PC-3 (cell line): ENCODE measurements around the gene PLEKHM2. TPM values are rescaled to one million over a fixed set of nuclear protein-coding genes. Genes with fewer than 3 reads are reported as not detected.

Source experiments
- ATAC-seq: fragments of 200-7000 bp; cut with Tn5 transposase; 2 replicates; pipeline ENCODE4 v1.9.1; 2020; ENCODE audit warnings: mild to moderate bottlenecking, moderate library complexity
- BruUV-seq: library from RNA; stranded (reverse); fragments of 400-500 nt; replicated peaks from 2 replicates; lab custom pipeline; 2021; lab: Mats Ljungman, UMichigan
- CTCF ChIA-PET: fragments of 300-600 bp; sonication (Branson Sonifier 250); formaldehyde crosslinking; loops from one replicate; lab custom pipeline; 2022; ENCODE audit warnings: antibody characterized with exemption; lab: Charles Lee
- POLR2A ChIA-PET: fragments of 300-600 bp; sonication (Branson Sonifier 250); formaldehyde crosslinking; loops from one replicate; lab custom pipeline; 2022; ENCODE audit warnings: antibody characterized with exemption; ENCODE audit not compliant: unreplicated experiment; lab: Charles Lee
- DNase-seq: peaks from one replicate; pipeline ENCODE4 v3.0.0-alpha.2; 2015
- H2AFZ ChIP-seq: fragments of 300-600 bp; sonication (generic); 2 replicates; pipeline ENCODE4 v1.6.0; 2016; ENCODE audit warnings: antibody characterized with exemption, low read length
- H3F3A ChIP-seq: fragments of 300-600 bp; sonication (generic); one replicate; pipeline ENCODE4 v1.6.0; 2017; ENCODE audit warnings: antibody characterized with exemption, low read length, control low read depth, mild to moderate bottlenecking; ENCODE audit not compliant: unreplicated experiment
- H3K27ac ChIP-seq: fragments of 300-600 bp; sonication (generic); 2 replicates; pipeline ENCODE4 v1.5.1; 2016; ENCODE audit warnings: mild to moderate bottlenecking, low read length
- H3K27me3 ChIP-seq: fragments of 300-600 bp; sonication (generic); 2 replicates; pipeline ENCODE4 v1.6.1; 2016; ENCODE audit warnings: low read length, mixed read lengths
- H3K36me3 ChIP-seq: fragments of 300-600 bp; sonication (generic); 2 replicates; pipeline ENCODE4 v1.6.1; 2016; ENCODE audit warnings: low read depth, mixed run types, low read length, mixed read lengths
- H3K4me1 ChIP-seq: fragments of 300-600 bp; sonication (generic); 2 replicates; pipeline ENCODE4 v1.5.1; 2016; ENCODE audit warnings: low read length; ENCODE audit not compliant: insufficient read depth
- H3K4me2 ChIP-seq: fragments of 300-600 bp; sonication (generic); 2 replicates; pipeline ENCODE4 v1.6.0; 2016; ENCODE audit warnings: low read length
- H3K4me3 ChIP-seq: fragments of 300-600 bp; sonication (generic); 2 replicates; pipeline ENCODE4 v1.5.1; 2016; ENCODE audit warnings: mild to moderate bottlenecking, low read length, mixed read lengths
- H3K79me2 ChIP-seq: fragments of 300-600 bp; sonication (generic); 2 replicates; pipeline ENCODE4 v1.6.1; 2017; ENCODE audit warnings: low read length, mixed read lengths
- H3K9ac ChIP-seq: fragments of 300-600 bp; sonication (generic); 2 replicates; pipeline ENCODE4 v1.6.0; 2016; ENCODE audit warnings: mild to moderate bottlenecking, low read length
- H3K9me2 ChIP-seq: fragments of 300-600 bp; sonication (generic); replicated peaks from 2 replicates; pipeline ENCODE4 v1.6.1; 2016; ENCODE audit warnings: mixed run types, low read length, mixed read lengths
- H3K9me3 ChIP-seq: fragments of 300-600 bp; sonication (generic); 2 replicates; pipeline ENCODE4 v1.6.1; 2016; ENCODE audit warnings: low read length, mixed read lengths
- H4K20me1 ChIP-seq: fragments of 300-600 bp; sonication (generic); 2 replicates; pipeline ENCODE4 v1.6.1; 2016; ENCODE audit warnings: low read length, mixed read lengths
- CTCF ChIP-seq: fragments of 300-600 bp; sonication (generic); conservative IDR thresholded peaks from 2 replicates; pipeline ENCODE4 v1.5.1; 2017; ENCODE audit warnings: antibody characterized with exemption, low read depth, mild to moderate bottlenecking, low read length
- EZH2 ChIP-seq: fragments of 300-600 bp; sonication (generic); IDR thresholded peaks from one replicate; pipeline ENCODE4 v1.6.1; 2017; ENCODE audit warnings: antibody characterized with exemption, mild to moderate bottlenecking, low read length; ENCODE audit not compliant: unreplicated experiment
- EZH2phosphoT487 ChIP-seq: fragments of 300-600 bp; sonication (generic); IDR thresholded peaks from 2 replicates; pipeline ENCODE4 v1.6.1; 2018; ENCODE audit warnings: mild to moderate bottlenecking, antibody characterized with exemption, low read length, borderline replicate concordance
- intact Hi-C: fragments of 100-400 bp; cut with micrococcal nuclease; formaldehyde crosslinking; loops from 2 replicates; pipeline ENCODE4 v1.9.0; 2023
- total RNA-seq: library from RNA; depleted of rRNA; stranded (reverse); fragments of >200 nt; gene quantifications from 2 replicates; pipeline ENCODE4 v1.2.3, GENCODE V29; 2014

Gene PLEKHM2
- total RNA-seq, 1 experiment from 2014 or later: 31.3 TPM

DNA sequence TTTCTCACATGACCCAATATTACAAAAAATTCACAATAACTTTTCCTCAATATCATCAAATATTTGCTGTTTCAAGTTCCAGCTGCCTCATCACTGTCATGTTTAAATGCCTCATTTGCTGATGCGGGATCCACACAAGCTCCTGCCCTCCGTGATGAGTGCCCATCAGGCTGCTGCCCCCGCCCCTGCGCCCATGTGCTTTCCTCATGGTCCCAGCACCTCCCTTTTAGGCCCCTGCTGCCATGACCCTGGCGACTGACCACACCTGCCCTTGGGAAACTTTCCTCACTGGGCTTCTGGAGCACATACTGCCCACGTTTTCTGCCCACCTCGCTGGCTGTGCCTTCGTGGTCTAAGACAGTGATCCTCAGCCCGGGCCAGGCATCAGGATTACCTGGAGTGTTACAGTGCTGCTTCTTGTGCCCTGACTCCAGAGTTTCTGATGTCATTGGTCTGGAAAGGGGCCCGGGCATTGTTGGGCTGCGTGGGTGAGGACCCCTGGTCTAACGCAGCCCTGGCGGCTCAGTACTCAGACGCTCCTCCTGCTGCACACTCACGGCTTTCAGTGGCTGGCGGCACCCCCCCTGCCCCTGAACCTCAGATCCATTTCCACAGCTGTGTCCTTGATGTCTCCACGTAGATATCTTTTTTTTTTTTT, 20.5 kb downstream of the PLEKHM2 start:
- POLR2A ChIA-PET: interaction anchor here (0.6 kb wide), 2 partner anchors 37 to 42 kb away, joined by 3 to 4 read pairs; no protein-coding TSS in a partner anchor
- Histone ChIP-seq H3K9me2 (no peaks in the 10 kb centered on the region), H3K36me3 (no peaks in the 10 kb centered on the region), H4K20me1 (no peaks in the 10 kb centered on the region), H3K9me3 (no peaks in the 10 kb centered on the region), H3K4me2 (no peak overlapping the region), H2AFZ (no peak overlapping the region), H3K27ac (no peak overlapping the region), H3K9ac (no peak overlapping the region), H3K4me1 (no peaks in the 10 kb centered on the region; the same call in 1 of the 2 replicates), H3K79me2 (peaks cover 22% of the 10 kb centered on the region), H3F3A (no peaks in the 10 kb centered on the region), H3K4me3 (no peak overlapping the region), H3K27me3 (no peaks in the 10 kb centered on the region)
- CTCF ChIA-PET: no interaction called here
- TF ChIP-seq EZH2phosphoT487 (no peak), CTCF (no peak), EZH2 (no peak)
- DNase-seq (no peak), ATAC-seq (no peak)
- no TSS peak for BruUV-seq
- intact Hi-C loops: no loop called here

GRCh38 chr1:15705184-15705566, 21.1 kb downstream of the PLEKHM2 start:
- ATAC-seq (no peak), DNase-seq (no peak)
- Histone ChIP-seq H3K4me3 (no peak overlapping the region), H3K27ac (no peak overlapping the region), H3K79me2 (peaks cover 19% of the 10 kb centered on the region), H3K4me2 (no peak overlapping the region), H3K9me3 (no peaks in the 10 kb centered on the region), H3K9ac (no peak overlapping the region), H3K27me3 (no peaks in the 10 kb centered on the region), H4K20me1 (no peaks in the 10 kb centered on the region), H3F3A (no peaks in the 10 kb centered on the region), H3K36me3 (no peaks in the 10 kb centered on the region), H3K9me2 (no peaks in the 10 kb centered on the region), H3K4me1 (no peaks in the 10 kb centered on the region; the same call in 1 of the 2 replicates), H2AFZ (no peak overlapping the region)
- intact Hi-C loops: no loop called here
- POLR2A ChIA-PET: interaction anchor here (0.6 kb wide), 1 partner anchor 42 kb away, joined by 4 read pairs; no protein-coding TSS in a partner anchor
- BruUV-seq: no TSS peak
- no peak for TF ChIP-seq CTCF
- CTCF ChIA-PET: no interaction called here

- H4K20me1 ChIP-seq: no peaks in the 10 kb centered on the region
- H3K4me3 ChIP-seq: no peak overlapping the region
- no TSS peak for BruUV-seq
- peaks cover 13% of the 10 kb centered on the region for H3K79me2 ChIP-seq
- CTCF ChIA-PET: no interaction called here
- no peak for TF ChIP-seq EZH2
- TF ChIP-seq EZH2phosphoT487: no peak
- TF ChIP-seq CTCF: no peak
- H2AFZ ChIP-seq: no peak overlapping the region
- H3K27ac ChIP-seq: no peak overlapping the region
- DNase-seq: no peak
- no peaks in the 10 kb centered on the region for H3K9me3 ChIP-seq
- H3K36me3 ChIP-seq: no peaks in the 10 kb centered on the region
- no peak overlapping the region for H3K9ac ChIP-seq
- no peak overlapping the region for H3K4me2 ChIP-seq
- H3K9me2 ChIP-seq: no peaks in the 10 kb centered on the region
- intact Hi-C loops: no loop called here
- no peaks in the 10 kb centered on the region; the same call in 1 of the 2 replicates for H3K4me1 ChIP-seq
- H3K27me3 ChIP-seq: no peaks in the 10 kb centered on the region
- no peak for ATAC-seq
- POLR2A ChIA-PET: no interaction called here
- H3F3A ChIP-seq: no peaks in the 10 kb centered on the region
These were observed 22.6 kb downstream of the PLEKHM2 start for GRCh38 chr1:15706751-15707150.
